T-helper 1 cell treated with Interleukin-12 subunit alpha and Interleukin-12 subunit beta and Interleukin-4 antibody, amounts not matched to agents 30 μg/mL and 1 μg/mL, for 36 hours (primary cell): ENCODE results near the gene C22orf39.

ENCODE experiments used
- H3K27ac Mint-ChIP-seq: one replicate; pipeline ENCODE4 v1.8.0; 2021; ENCODE audit warnings: mild to moderate bottlenecking, mixed read lengths
- H3K27me3 Mint-ChIP-seq: one replicate; pipeline ENCODE4 v1.8.0; 2021; ENCODE audit warnings: low read depth, mixed read lengths
- H3K36me3 Mint-ChIP-seq: one replicate; pipeline ENCODE4 v1.8.0; 2021; ENCODE audit warnings: low read depth, mixed read lengths
- H3K4me1 Mint-ChIP-seq: one replicate; pipeline ENCODE4 v1.8.0; 2021; ENCODE audit warnings: low read depth, mixed read lengths
- H3K4me3 Mint-ChIP-seq: one replicate; pipeline ENCODE4 v1.8.0; 2021; ENCODE audit warnings: mild to moderate bottlenecking, moderate library complexity, mixed read lengths
- H3K9me3 Mint-ChIP-seq: one replicate; pipeline ENCODE4 v1.8.0; 2021; ENCODE audit warnings: mixed read lengths

C22orf39 gene

GRCh38 chr22:19434401-19434800, 13.1 kb downstream of the C22orf39 start:
- Mint-ChIP-seq H3K9me3 (no peaks in the 10 kb centered on the region), H3K36me3 (peaks cover 20% of the 10 kb centered on the region), H3K27me3 (no peaks in the 10 kb centered on the region), H3K4me3 (peak overlapping the region; percentile 25), H3K4me1 (peaks cover 14% of the 10 kb centered on the region), H3K27ac (peak overlapping the region; percentile 55)

- H3K27me3 Mint-ChIP-seq = no peaks in the 10 kb centered on the region
- peaks cover 23% of the 10 kb centered on the region for H3K36me3 Mint-ChIP-seq
- peak within 1 kb of the TSS; percentile 87 for H3K4me3 Mint-ChIP-seq
- peaks cover 24% of the 10 kb centered on the region for H3K4me1 Mint-ChIP-seq
- H3K27ac Mint-ChIP-seq = peak within 1 kb of the TSS; percentile 91
- no peaks in the 10 kb centered on the region for H3K9me3 Mint-ChIP-seq
Observed at GRCh38 chr22:19432133-19432851, 15.2 kb downstream of the C22orf39 start, which contains the start of gene MRPL40. MRPL40 (plus strand) TSS chr22:19432545; CDS start chr22:19432555, 10 bp downstream.

- no peaks in the 10 kb centered on the region for H3K27me3 Mint-ChIP-seq
- H3K27ac Mint-ChIP-seq = peak within 1 kb of the TSS; percentile 91
- H3K9me3 Mint-ChIP-seq = no peaks in the 10 kb centered on the region
- H3K4me1 Mint-ChIP-seq = peaks cover 28% of the 10 kb centered on the region
- peak within 1 kb of the TSS; percentile 94 for H3K4me3 Mint-ChIP-seq
- H3K36me3 Mint-ChIP-seq = peaks cover 28% of the 10 kb centered on the region
Observed at GRCh38 chr22:19431649-19432132, 15.8 kb downstream of the C22orf39 start, which contains the start of gene HIRA. HIRA (minus strand) TSS chr22:19431733; CDS start chr22:19431476, 257 bp downstream.

- Mint-ChIP-seq H3K4me3 (peak overlapping the region; percentile 94), H3K4me1 (peaks cover 34% of the 10 kb centered on the region), H3K27ac (peak overlapping the region; percentile 90), H3K27me3 (no peaks in the 10 kb centered on the region), H3K36me3 (peaks cover 35% of the 10 kb centered on the region), H3K9me3 (no peaks in the 10 kb centered on the region)
Observed at GRCh38 chr22:19430890-19431541, 16.5 kb downstream of the C22orf39 start.

- H3K9me3 Mint-ChIP-seq = no peaks in the 10 kb centered on the region
- peaks cover 33% of the 10 kb centered on the region for H3K36me3 Mint-ChIP-seq
- no peaks in the 10 kb centered on the region for H3K27me3 Mint-ChIP-seq
- H3K27ac Mint-ChIP-seq = peak overlapping the region; percentile 90
- peaks cover 35% of the 10 kb centered on the region for H3K4me1 Mint-ChIP-seq
- H3K4me3 Mint-ChIP-seq = peak overlapping the region; percentile 94
Observed at GRCh38 chr22:19429950-19430889, 17.3 kb downstream of the C22orf39 start.

- peaks cover 65% of the 10 kb centered on the region for H3K4me1 Mint-ChIP-seq
- peaks cover 22% of the 10 kb centered on the region for H3K36me3 Mint-ChIP-seq
- H3K27me3 Mint-ChIP-seq = no peaks in the 10 kb centered on the region
- no peak overlapping the region for H3K27ac Mint-ChIP-seq
- H3K4me3 Mint-ChIP-seq = no peak overlapping the region
- H3K9me3 Mint-ChIP-seq = no peaks in the 10 kb centered on the region
Observed at GRCh38 chr22:19424186-19424500, 23.4 kb downstream of the C22orf39 start.

GRCh38 chr22:19422440-19423301, 24.8 kb downstream of the C22orf39 start:
- Mint-ChIP-seq H3K9me3 (no peaks in the 10 kb centered on the region), H3K4me1 (peaks cover 63% of the 10 kb centered on the region), H3K36me3 (peaks cover 17% of the 10 kb centered on the region), H3K27me3 (no peaks in the 10 kb centered on the region), H3K27ac (peak overlapping the region; percentile 61), H3K4me3 (no peak overlapping the region)

GRCh38 chr22:19420321-19420720, 27.2 kb downstream of the C22orf39 start:
- no peaks in the 10 kb centered on the region for H3K9me3 Mint-ChIP-seq
- H3K36me3 Mint-ChIP-seq = peaks cover 5% of the 10 kb centered on the region
- H3K27ac Mint-ChIP-seq = peak overlapping the region; percentile 81
- H3K27me3 Mint-ChIP-seq = no peaks in the 10 kb centered on the region
- peaks cover 54% of the 10 kb centered on the region for H3K4me1 Mint-ChIP-seq
- peak overlapping the region; percentile 45 for H3K4me3 Mint-ChIP-seq

- peak overlapping the region; percentile 81 for H3K27ac Mint-ChIP-seq
- no peaks in the 10 kb centered on the region for H3K9me3 Mint-ChIP-seq
- H3K27me3 Mint-ChIP-seq = no peaks in the 10 kb centered on the region
- H3K36me3 Mint-ChIP-seq = peaks cover 5% of the 10 kb centered on the region
- peaks cover 57% of the 10 kb centered on the region for H3K4me1 Mint-ChIP-seq
- peak overlapping the region; percentile 45 for H3K4me3 Mint-ChIP-seq
Observed at GRCh38 chr22:19419464-19420178, 27.9 kb downstream of the C22orf39 start.

GRCh38 chr22:19419086-19419463, 28.4 kb downstream of the C22orf39 start:
- H3K36me3 Mint-ChIP-seq = peaks cover 5% of the 10 kb centered on the region
- H3K4me1 Mint-ChIP-seq = peaks cover 56% of the 10 kb centered on the region
- H3K4me3 Mint-ChIP-seq = peak overlapping the region; percentile 45
- H3K27ac Mint-ChIP-seq = peak overlapping the region; percentile 81
- H3K27me3 Mint-ChIP-seq = no peaks in the 10 kb centered on the region
- no peaks in the 10 kb centered on the region for H3K9me3 Mint-ChIP-seq

- H3K4me1 Mint-ChIP-seq = peaks cover 22% of the 10 kb centered on the region
- H3K27me3 Mint-ChIP-seq = no peaks in the 10 kb centered on the region
- H3K9me3 Mint-ChIP-seq = no peaks in the 10 kb centered on the region
- peaks cover 10% of the 10 kb centered on the region for H3K36me3 Mint-ChIP-seq
- H3K27ac Mint-ChIP-seq = peak overlapping the region; percentile 1
- no peak overlapping the region for H3K4me3 Mint-ChIP-seq
Observed at GRCh38 chr22:19412923-19413322, 34.6 kb downstream of the C22orf39 start.

- Mint-ChIP-seq H3K27ac (peak overlapping the region; percentile 1), H3K4me1 (peaks cover 20% of the 10 kb centered on the region), H3K9me3 (no peaks in the 10 kb centered on the region), H3K36me3 (peaks cover 10% of the 10 kb centered on the region), H3K27me3 (no peaks in the 10 kb centered on the region), H3K4me3 (no peak overlapping the region)
Observed at GRCh38 chr22:19412478-19412877, 35.0 kb downstream of the C22orf39 start.

- H3K4me1 Mint-ChIP-seq = peaks cover 20% of the 10 kb centered on the region
- no peaks in the 10 kb centered on the region for H3K9me3 Mint-ChIP-seq
- no peaks in the 10 kb centered on the region for H3K27me3 Mint-ChIP-seq
- peaks cover 16% of the 10 kb centered on the region for H3K36me3 Mint-ChIP-seq
- no peak overlapping the region for H3K4me3 Mint-ChIP-seq
- H3K27ac Mint-ChIP-seq = no peak overlapping the region
Observed at GRCh38 chr22:19411690-19412045, 35.8 kb downstream of the C22orf39 start.
